Midbrain (tissue), 1 donor: Measurements from ENCODE around the gene FSTL4.

Experiments
- DNase-seq: peaks from one replicate; lab custom pipeline; 2025; lab: John Stamatoyannopoulos, UW

Gene FSTL4

GRCh38 chr5:133367071-133367786 lies 245.1 kb downstream of the FSTL4 start:
- no peak for DNase-seq

GRCh38 chr5:133366438-133366837 lies 245.9 kb downstream of the FSTL4 start:
- no peak for DNase-seq

- DNase-seq: no peak
These were observed 246.6 kb downstream of the FSTL4 start for GRCh38 chr5:133365738-133366137.

GRCh38 chr5:133364936-133365707 lies 247.2 kb downstream of the FSTL4 start:
- DNase-seq: no peak

- no peak for DNase-seq
These were observed 248.3 kb downstream of the FSTL4 start for GRCh38 chr5:133363807-133364587.

GRCh38 chr5:133362438-133362837 lies 249.9 kb downstream of the FSTL4 start:
- DNase-seq: no peak

- no peak for DNase-seq
These were observed 250.4 kb downstream of the FSTL4 start for GRCh38 chr5:133361922-133362321.

GRCh38 chr5:133360693-133361472 lies 251.5 kb downstream of the FSTL4 start:
- DNase-seq: no peak

GRCh38 chr5:133359861-133360260 lies 252.5 kb downstream of the FSTL4 start:
- DNase-seq: no peak

- no peak for DNase-seq
These were observed 254.1 kb downstream of the FSTL4 start for GRCh38 chr5:133358271-133358670.

- DNase-seq: no peak
These were observed 254.6 kb downstream of the FSTL4 start for GRCh38 chr5:133357758-133358157.

GRCh38 chr5:133356984-133357421 lies 255.3 kb downstream of the FSTL4 start:
- DNase-seq: no peak

GRCh38 chr5:133356396-133356983 lies 255.9 kb downstream of the FSTL4 start:
- no peak for DNase-seq

GRCh38 chr5:133354323-133355185 lies 257.8 kb downstream of the FSTL4 start:
- no peak for DNase-seq

- DNase-seq: no peak
These were observed 258.6 kb downstream of the FSTL4 start for GRCh38 chr5:133353741-133354140.

- no peak for DNase-seq
These were observed 263.9 kb downstream of the FSTL4 start for GRCh38 chr5:133348406-133348805.

- no peak for DNase-seq
These were observed 265.3 kb downstream of the FSTL4 start for GRCh38 chr5:133347039-133347438.

GRCh38 chr5:133344266-133344665 lies 268.1 kb downstream of the FSTL4 start:
- no peak for DNase-seq

- DNase-seq: no peak
These were observed 269.1 kb downstream of the FSTL4 start for GRCh38 chr5:133343196-133343595.

GRCh38 chr5:133341915-133342710 lies 270.2 kb downstream of the FSTL4 start:
- no peak for DNase-seq
